PC-9 (cell line): ENCODE results near the gene CDH12.

Experiments used
- EZH2 ChIP-seq: fragments of 200-600 bp; sonication (generic); IDR thresholded peaks from 2 replicates; pipeline ENCODE4 v1.8.0; 2017; ENCODE audit warnings: antibody characterized with exemption, low read depth
- TF ChIP-seq, protein P1 (sequence below): fragments of 200-600 bp; sonication (generic); conservative IDR thresholded peaks from 2 replicates; pipeline ENCODE4 v1.6.1; 2017; ENCODE audit warnings: mixed run types, antibody characterized with exemption, mild to moderate bottlenecking, moderate library complexity

- TF ChIP-seq, protein P1, sequence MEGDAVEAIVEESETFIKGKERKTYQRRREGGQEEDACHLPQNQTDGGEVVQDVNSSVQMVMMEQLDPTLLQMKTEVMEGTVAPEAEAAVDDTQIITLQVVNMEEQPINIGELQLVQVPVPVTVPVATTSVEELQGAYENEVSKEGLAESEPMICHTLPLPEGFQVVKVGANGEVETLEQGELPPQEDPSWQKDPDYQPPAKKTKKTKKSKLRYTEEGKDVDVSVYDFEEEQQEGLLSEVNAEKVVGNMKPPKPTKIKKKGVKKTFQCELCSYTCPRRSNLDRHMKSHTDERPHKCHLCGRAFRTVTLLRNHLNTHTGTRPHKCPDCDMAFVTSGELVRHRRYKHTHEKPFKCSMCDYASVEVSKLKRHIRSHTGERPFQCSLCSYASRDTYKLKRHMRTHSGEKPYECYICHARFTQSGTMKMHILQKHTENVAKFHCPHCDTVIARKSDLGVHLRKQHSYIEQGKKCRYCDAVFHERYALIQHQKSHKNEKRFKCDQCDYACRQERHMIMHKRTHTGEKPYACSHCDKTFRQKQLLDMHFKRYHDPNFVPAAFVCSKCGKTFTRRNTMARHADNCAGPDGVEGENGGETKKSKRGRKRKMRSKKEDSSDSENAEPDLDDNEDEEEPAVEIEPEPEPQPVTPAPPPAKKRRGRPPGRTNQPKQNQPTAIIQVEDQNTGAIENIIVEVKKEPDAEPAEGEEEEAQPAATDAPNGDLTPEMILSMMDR = no peak
- TF ChIP-seq EZH2 = no peak
Observed at GRCh38 chr5:22560147-22560546, 293.0 kb downstream of the CDH12 start.
